HFF-Myc (cell line): ENCODE measurements around the gene TRAIP.

Experiments
- DNase-seq: peaks from one replicate; pipeline ENCODE4 v3.0.0-alpha.2; 2011; ENCODE audit warnings: low read depth; ENCODE audit errors: extremely low read depth
- H3K4me3 ChIP-seq: replicated peaks from 2 replicates; pipeline ENCODE4 v1.5.1; 2011; ENCODE audit warnings: low read depth, mild to moderate bottlenecking, control low read depth, low read length
- CTCF ChIP-seq: IDR thresholded peaks from 2 replicates; pipeline ENCODE4 v1.5.1; 2012; ENCODE audit warnings: mild to moderate bottlenecking, low read depth, low read length, control low read depth; ENCODE audit errors: missing control alignments

TRAIP gene

GRCh38 chr3:49791571-49791970 is 64.8 kb downstream of the TRAIP start:
- H3K4me3 ChIP-seq, result no peak overlapping the region
- TF ChIP-seq CTCF, result no peak
- no peak for DNase-seq

- no peak overlapping the region for H3K4me3 ChIP-seq
- TF ChIP-seq CTCF, result no peak
- DNase-seq, result no peak
Observed at GRCh38 chr3:49790626-49791411, 65.5 kb downstream of the TRAIP start.

- TF ChIP-seq CTCF, result no peak
- no peak for DNase-seq
- H3K4me3 ChIP-seq, result no peak overlapping the region
Observed at GRCh38 chr3:49788056-49788455, 68.3 kb downstream of the TRAIP start.

GRCh38 chr3:49787536-49787935 is 68.8 kb downstream of the TRAIP start:
- no peak for TF ChIP-seq CTCF
- no peak for DNase-seq
- no peak overlapping the region for H3K4me3 ChIP-seq

GRCh38 chr3:49787182-49787464 is 69.2 kb downstream of the TRAIP start:
- DNase-seq, result no peak
- H3K4me3 ChIP-seq, result peak overlapping the region; percentile 93; the same call in 1 of the 2 replicates
- no peak for TF ChIP-seq CTCF

- no peak for TF ChIP-seq CTCF
- DNase-seq, result peak; percentile 100
- H3K4me3 ChIP-seq, result peak within 1 kb of the TSS; percentile 93
Observed at GRCh38 chr3:49786357-49787181, 69.8 kb downstream of the TRAIP start, which contains the start of gene IP6K1. IP6K1 (minus strand) TSS chr3:49786542; CDS start chr3:49748040, 38,502 bp downstream.
